GM21576 (cell line): Measurements from ENCODE around the gene CATSPER1.

Experiments used
- ATAC-seq: cut with Tn5 transposase; IDR thresholded peaks from one replicate; pipeline ENCODE4 v1.9.1; 2021; ENCODE audit warnings: mild to moderate bottlenecking, moderate library complexity; ENCODE audit not compliant: unreplicated experiment

CATSPER1 gene

GRCh38 chr11:66003291-66003690, 23.0 kb downstream of the CATSPER1 start:
- ATAC-seq: no peak

- peak; percentile 33 for ATAC-seq
These were observed 23.5 kb downstream of the CATSPER1 start for GRCh38 chr11:66002648-66003225.

- ATAC-seq: peak; percentile 65
These were observed 24.2 kb downstream of the CATSPER1 start, which contains the start of the genes BANF1 and EIF1AD for GRCh38 chr11:66001942-66002647. Gene BANF1 (plus strand): TSS chr11:66002503. CDS start chr11:66003251, 748 bp downstream. Gene EIF1AD (minus strand): TSS chr11:66002157. CDS start chr11:66000389, 1,768 bp downstream.

- no peak for ATAC-seq
These were observed 29.0 kb downstream of the CATSPER1 start for GRCh38 chr11:65997286-65997685.

DNA sequence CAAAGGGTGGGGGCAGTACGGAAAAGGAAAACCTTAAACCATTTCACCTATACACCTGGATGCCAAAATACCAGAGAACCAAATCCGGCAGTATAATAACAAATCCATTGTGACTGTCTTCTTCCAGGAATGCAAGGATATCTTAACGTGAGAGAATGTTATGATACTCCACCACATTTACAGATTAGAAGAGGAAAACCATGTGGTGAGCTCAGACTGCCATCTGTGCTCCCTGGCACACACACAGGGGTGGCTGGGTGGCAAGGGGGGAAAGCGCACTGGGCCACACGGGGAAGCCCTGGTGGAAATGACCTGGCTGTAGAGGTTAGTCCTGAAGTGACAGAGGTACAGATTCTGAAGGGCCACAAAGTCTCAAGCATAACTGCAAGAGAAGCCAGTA, 34.2 kb downstream of the CATSPER1 start:
- no peak for ATAC-seq

DNA sequence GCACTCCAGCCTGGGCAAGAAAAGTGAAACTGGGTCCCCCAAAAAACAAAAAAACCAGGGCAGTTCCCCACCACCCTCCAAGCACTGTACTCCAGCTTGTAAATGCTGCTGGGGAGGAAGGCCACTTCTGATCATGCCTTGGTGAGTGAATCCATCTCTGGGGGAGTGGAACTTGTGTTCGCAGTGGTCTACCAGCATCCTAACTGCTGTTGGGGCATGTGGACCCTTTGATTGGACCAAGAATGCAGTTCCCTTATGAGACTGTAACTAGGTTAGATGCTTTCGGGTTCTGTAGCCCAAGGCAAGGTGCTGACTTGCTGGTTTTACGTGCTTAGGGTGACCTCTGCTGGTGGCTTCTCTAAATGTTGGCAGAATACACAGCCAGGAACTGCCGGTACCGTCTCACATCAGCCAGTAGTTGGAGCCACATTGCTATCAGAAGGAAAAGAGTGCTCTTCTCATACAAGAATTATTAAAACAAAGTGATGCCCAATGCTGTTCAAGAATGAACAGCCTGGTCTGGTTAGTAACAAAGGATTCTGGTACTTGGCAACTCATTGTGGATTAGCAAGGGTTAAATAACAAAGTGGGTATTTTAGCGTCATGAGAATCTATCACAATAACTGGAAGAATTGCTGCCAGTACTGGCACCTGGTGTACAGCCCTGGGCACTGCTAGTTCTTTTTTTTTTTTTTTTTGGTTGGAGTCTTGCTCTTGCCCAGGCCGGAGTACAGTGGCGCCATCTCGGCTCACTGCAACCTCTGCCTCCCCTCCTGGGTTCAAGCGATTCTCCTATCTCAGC, 37.3 kb downstream of the CATSPER1 start:
- ATAC-seq: peak; percentile 92

DNA sequence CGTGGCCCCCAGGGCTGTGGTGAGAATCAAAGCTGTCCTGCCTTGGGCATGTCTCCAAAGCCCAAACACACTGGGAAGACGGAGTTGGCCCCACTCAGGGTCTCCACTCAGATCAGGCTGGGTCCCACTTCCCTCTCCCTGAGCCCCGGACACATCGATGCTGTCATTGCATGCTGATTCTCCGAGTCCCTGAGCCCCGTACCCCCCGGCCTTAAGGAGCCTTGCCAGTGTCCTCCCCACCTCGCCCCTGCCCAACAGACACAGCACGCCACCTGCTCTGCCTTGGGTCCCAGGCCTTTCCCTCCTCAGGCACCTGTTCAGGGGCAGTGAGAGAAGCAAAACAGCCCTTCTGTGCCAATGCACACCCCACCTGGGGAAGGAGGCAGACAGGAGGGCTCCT, 38.9 kb downstream of the CATSPER1 start:
- ATAC-seq: no peak

DNA sequence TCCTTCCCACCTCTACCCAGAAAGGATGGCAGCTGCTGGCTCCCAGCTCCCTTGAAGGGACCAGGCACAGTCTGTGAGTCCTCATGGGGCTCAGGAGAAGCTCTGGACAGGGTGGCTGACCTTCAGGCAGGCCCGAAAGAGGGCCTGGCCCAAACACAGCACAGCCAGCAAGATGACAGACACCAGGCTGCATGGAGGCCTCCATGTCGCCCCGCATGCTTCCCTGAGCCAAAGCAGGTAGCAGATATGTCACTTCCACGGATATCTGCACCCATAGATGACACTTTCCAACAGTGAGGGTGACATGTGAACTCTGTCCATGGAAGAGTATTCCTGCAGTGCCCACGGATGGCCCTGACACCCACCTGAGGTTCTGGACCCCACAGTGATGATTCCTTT, 42.7 kb downstream of the CATSPER1 start:
- ATAC-seq: no peak

DNA sequence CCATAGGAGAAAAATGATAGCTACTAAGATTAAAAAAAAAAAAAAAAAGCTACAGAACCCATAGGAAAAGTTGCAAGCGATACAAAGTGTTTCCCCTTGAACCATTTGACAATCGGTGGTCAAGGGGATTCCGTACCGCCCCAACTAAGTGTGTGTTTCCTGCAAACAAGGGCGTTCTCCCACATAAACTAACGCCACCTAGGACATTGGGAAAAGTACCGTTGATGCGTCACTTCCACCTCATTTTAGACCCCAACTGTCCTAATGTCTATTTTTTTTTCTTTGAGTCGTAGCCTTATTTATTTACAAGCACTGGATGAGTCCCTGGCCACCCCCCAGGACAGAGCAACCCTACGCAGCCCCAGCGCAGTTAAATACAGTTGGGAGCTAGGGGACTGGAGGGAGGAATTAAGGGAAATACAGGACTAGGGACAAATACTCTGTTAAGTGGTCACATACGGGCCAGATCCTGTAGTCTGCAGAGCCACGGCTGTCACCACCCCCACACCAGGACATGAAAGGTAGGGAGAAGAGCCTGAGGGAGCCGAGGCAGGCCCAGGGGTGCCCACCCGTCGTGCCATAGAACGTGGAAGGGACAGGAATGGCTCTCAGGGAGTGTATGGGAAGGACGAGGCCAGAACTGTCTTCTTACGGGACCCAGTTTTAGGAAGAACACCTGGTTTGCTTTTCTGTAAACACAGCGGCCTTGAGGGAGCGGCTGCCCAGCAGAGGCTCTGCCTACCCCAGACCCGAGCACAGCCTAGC, 43.3 kb downstream of the CATSPER1 start:
- no peak for ATAC-seq

DNA sequence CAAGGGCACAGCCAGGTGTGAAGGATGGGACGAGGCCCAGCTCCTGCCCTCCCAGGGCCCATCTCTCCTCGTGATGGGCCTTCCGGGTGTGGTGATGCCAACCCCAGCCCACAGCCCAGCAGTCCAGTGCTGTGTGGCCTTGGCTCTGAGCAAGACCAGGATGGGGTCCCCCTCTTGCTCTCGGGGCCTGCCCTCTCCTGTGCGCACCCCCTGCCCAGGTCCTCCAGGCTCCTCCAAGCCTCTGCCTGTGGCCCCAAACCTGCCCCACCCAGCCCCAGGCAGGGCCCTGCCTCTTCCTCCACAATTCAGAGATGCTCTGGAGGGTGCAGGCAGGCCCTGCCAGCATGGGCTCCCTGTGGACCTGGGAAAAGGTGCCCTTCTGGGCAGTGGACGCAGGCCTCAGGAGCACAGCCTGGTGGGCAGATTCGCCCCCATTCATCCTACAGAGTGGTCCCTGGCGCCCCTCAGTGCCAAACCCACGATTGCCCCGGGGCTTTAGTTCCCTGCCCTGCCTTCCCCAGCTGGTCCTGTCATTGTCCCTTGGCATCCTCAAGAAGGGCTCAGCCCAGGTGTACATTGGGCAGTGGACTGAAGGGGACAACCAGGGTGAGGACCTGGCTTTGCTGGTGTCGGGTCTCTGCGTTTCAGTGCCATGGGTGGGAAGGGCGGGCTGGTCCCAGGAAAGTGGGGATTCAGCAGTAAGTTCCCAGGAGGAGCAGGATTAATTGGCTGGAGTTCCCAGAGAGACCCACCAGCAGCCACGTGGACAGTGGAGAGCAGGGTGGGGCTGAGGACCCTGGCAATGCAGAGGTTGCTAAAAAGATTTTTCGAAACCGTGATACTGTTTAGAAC, 44.1 kb downstream of the CATSPER1 start:
- ATAC-seq: no peak

- ATAC-seq: no peak
These were observed 45.1 kb downstream of the CATSPER1 start for GRCh38 chr11:65981101-65981740.

DNA sequence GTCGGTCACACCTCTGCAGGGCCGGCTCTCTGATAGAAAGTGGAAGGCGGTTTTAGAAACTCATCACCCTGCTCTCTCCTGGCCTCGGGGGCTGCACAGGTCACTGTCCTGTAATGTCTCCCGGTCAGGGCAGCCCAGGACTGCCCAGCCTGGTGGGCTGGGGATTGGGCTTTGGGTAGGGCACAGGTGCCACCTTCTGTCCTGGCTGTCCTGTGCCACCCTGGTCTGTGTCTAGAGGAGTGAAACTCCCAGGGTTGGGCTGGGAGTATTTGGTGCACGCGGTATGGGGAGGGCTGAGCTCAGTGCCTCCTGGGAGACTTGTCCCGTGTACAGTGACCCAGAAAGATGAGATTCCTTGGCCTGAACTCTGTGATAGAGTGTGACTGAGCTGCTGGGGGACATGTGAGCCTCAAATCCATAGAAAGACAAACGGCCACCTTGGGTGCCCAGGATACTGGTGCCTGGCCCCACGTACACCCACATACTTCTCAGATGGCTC, 47.0 kb downstream of the CATSPER1 start:
- no peak for ATAC-seq

DNA sequence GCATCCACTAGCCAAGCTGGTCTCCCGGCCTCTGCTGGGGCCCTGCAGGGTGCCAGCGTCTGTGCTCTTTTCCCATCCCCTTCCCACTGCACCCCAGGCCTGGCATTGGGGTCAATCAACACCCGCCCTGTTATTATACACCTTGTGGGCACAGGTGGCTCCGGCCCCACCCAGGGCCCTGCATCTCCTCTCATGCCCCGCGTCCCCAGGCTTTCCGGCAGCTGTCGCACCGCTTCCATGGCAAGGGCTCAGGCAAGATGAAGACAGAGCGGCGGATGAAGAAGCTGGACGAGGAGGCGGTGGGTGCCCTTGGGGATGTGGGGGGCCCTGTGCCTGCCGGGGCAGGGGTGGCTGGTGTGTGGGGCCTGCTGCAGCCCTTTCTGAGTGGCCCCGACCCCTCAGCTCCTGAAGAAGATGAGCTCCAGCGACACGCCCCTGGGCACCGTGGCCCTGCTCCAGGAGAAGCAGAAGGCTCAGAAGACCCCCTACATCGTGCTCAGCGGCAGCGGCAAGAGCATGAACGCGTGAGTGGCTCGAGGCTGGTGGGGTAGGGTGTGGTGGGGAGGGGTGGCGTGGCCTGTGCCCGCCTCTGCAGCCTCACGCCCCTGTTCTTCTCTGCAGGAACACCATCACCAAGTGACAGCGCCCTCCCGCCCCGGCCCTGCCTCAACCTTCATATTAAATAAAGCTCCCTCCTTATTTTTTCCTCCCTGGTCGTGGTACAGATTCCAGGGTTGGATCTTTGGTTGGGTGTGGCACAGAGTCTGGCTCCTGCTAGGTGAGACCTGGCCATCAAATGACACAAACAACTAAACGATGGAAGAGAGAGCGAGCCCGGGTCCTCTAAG, 47.7 kb downstream of the CATSPER1 start:
- ATAC-seq: no peak

DNA sequence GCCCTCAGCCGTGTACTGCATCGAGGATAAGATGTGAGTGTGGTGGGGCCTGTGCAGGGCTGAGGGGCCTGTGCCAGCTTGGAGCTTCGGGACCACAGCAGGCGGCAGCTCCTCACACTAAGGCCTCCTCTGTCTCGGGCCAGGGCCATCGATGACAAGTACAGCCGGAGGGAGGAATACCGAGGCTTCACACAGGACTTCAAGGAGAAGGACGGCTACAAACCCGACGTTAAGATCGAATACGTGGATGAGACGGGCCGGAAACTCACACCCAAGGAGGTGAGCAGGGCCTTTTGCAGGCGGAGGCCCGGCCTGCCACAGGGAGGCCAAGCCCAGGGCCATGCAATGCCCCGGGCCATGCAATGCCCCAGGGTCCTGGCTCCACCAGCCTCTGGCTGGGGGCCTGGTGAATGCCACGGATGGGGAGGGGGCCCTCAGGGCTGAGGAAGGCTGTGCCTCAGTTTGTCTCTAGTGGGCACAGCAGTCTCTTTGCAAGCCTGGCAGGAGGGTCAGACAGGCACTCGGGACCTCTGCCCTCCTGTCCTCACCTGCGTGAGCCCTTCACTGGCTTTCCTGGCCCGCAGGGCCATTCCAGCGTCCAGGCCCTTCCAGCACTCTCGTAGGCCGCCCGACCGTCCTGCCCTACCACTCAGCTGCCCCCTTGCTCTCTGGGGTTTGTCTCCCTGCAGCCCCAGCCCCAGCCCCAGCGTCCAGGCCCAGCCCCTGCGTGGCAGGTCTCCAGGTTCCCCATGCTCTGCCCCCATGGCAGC, 48.5 kb downstream of the CATSPER1 start:
- ATAC-seq: no peak

DNA sequence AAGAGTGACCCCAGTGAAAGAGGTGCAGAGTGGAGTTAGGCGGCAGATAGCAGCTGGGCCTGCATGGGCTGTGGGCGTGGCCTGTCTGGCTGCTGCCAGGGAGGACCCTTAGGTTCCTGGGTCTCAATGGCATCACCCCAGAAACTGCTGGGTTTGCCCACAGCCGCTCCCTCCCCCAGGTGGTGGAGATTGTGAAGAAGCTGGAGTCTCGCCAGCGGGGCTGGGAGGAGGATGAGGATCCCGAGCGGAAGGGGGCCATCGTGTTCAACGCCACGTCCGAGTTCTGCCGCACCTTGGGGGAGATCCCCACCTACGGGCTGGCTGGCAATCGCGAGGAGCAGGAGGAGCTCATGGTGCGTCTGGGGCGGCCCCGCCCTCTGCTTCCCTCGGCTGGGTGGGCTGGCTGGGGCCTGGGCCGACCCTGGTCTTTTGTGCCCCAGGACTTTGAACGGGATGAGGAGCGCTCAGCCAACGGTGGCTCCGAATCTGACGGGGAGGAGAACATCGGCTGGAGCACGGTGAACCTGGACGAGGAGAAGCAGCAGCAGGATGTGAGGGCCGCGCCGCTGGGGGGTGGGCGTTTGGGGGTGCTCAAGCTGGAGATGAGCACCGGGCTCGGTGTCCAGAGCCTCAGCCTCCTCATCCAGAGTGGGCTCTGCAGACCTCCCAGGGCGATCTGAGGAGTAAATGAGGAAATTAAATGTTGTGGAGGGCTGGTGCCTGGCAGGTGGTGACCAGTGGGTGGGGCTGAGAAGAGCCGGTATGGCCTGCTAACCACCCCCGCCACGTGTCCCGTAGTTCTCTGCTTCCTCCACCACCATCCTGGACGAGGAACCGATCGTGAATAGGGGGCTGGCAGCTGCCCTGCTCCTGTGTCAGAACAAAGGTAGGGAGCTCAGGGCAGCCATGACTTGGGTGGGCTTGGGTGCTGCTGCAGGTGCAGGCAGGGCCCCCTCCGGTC, 49.8 kb downstream of the CATSPER1 start:
- no peak for ATAC-seq

DNA sequence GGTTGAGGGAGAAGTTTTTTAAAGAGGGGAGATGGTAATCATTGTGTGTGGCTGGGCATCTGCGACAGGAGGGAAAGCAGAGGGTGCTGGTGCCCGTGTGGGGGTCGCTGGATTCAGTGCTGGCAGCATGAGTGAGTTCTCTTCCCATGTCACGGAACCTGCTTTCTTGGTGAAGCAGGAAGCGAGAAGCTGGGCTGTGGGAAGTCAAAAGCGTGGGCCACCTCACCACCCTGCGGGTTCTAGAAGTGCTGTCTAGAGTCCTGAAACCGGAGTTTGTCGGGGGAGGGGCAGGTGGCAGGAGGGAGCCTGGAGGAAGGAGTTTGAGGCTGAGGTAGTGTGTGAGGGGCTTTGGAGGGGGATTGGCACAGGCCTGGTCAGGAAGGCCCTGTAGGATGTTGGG, 50.5 kb downstream of the CATSPER1 start:
- ATAC-seq: no peak
